ENCODE data around the gene C12orf50. TPM values are rescaled to one million over a fixed set of nuclear protein-coding genes. Genes with fewer than 3 reads are reported as not detected.

The C12orf50 gene
- total and polyA plus RNA-seq, 10 donors: 0.17 to 0.27 (median 0.19) TPM; not detected in 7

- intact Hi-C loops (cut with DNase I; ENCODE audit: low total_unique reads): no loop called here
- WGBS, 5 donors: 41 to 65% (median 55%) methylated on average over 1 of the region's 1 CpG
- Histone ChIP-seq H3K27ac (no peak overlapping the region), H3K27me3 (replicated peaks in 1 of 7) (peaks cover 0 to 4% (median 0%) of the 10 kb centered on the region in 7 donors), H3K36me3 (no peaks in the 10 kb centered on the region), H3K9me3 (peaks cover 0 to 27% (median 15%) of the 10 kb centered on the region in 8 donors), H3K4me1 (no peaks in the 10 kb centered on the region), H3K4me3 (no peak overlapping the region)
- no peak for DNase-seq
- no peak for TF ChIP-seq POLR2AphosphoS5 (IDR thresholded peaks at IDR 0.05)
- TF ChIP-seq POLR2A (IDR thresholded peaks at IDR 0.05): no peak
- TF ChIP-seq CTCF (IDR thresholded peaks at IDR 0.05 in 8 of 11, conservative IDR thresholded peaks at IDR 0.05 in 3 of 11): no peak
These were observed 13.4 kb downstream of the C12orf50 start for GRCh38 chr12:88015825-88016224.

- Histone ChIP-seq H3K27ac (no peak overlapping the region), H3K36me3 (no peaks in the 10 kb centered on the region), H3K4me1 (no peaks in the 10 kb centered on the region), H3K9me3 (peaks cover 0 to 1% (median 0%) of the 10 kb centered on the region in 8 donors), H3K4me3 (no peak overlapping the region), H3K27me3 (replicated peaks in 1 of 7) (peaks cover 0 to 4% (median 0%) of the 10 kb centered on the region in 7 donors)
- 70 to 85% (median 77%) methylated on average over 5 of the region's 5 CpGs for WGBS, 5 donors
- DNase-seq: no peak
- intact Hi-C loops (cut with DNase I; ENCODE audit: low total_unique reads): no loop called here
- TF ChIP-seq CTCF (IDR thresholded peaks at IDR 0.05 in 8 of 11, conservative IDR thresholded peaks at IDR 0.05 in 3 of 11) (no peak), POLR2A (IDR thresholded peaks at IDR 0.05) (no peak), POLR2AphosphoS5 (IDR thresholded peaks at IDR 0.05) (no peak)
These were observed 17.4 kb downstream of the C12orf50 start for GRCh38 chr12:88011755-88012154.

- Histone ChIP-seq H3K27ac (no peak overlapping the region), H3K36me3 (no peaks in the 10 kb centered on the region), H3K4me1 (no peaks in the 10 kb centered on the region), H3K9me3 (peaks cover 0 to 18% (median 12%) of the 10 kb centered on the region in 8 donors), H3K4me3 (no peak overlapping the region), H3K27me3 (replicated peaks in 1 of 7) (no peaks in the 10 kb centered on the region)
- TF ChIP-seq POLR2A (IDR thresholded peaks at IDR 0.05) (no peak), POLR2AphosphoS5 (IDR thresholded peaks at IDR 0.05) (no peak), CTCF (IDR thresholded peaks at IDR 0.05 in 8 of 11, conservative IDR thresholded peaks at IDR 0.05 in 3 of 11) (no peak)
- WGBS, 5 donors: 79 to 88% (median 86%) methylated on average over 4 of the region's 4 CpGs
- DNase-seq: no peak
- intact Hi-C loops (cut with DNase I; ENCODE audit: low total_unique reads): no loop called here
These were observed 22.9 kb downstream of the C12orf50 start for GRCh38 chr12:88006351-88006750.

GRCh38 chr12:88001327-88001726 is 27.9 kb downstream of the C12orf50 start:
- H3K9me3 ChIP-seq: peaks cover 0 to 18% (median 12%) of the 10 kb centered on the region in 8 donors
- DNase-seq: no peak
- H3K4me1 ChIP-seq: no peaks in the 10 kb centered on the region
- WGBS, 5 donors: 75 to 86% (median 81%) methylated on average over 2 of the region's 2 CpGs
- H3K36me3 ChIP-seq: no peaks in the 10 kb centered on the region
- no peak overlapping the region for H3K4me3 ChIP-seq
- no peaks in the 10 kb centered on the region for H3K27me3 ChIP-seq (replicated peaks in 1 of 7)
- no peak overlapping the region for H3K27ac ChIP-seq
- intact Hi-C loops (cut with DNase I; ENCODE audit: low total_unique reads): no loop called here
- TF ChIP-seq POLR2AphosphoS5 (IDR thresholded peaks at IDR 0.05) (no peak), POLR2A (IDR thresholded peaks at IDR 0.05) (no peak), CTCF (IDR thresholded peaks at IDR 0.05 in 8 of 11, conservative IDR thresholded peaks at IDR 0.05 in 3 of 11) (no peak)

All from spleen (tissue), 11 donors.